ENCODE results near the gene NANOGP8. TPM values are rescaled to one million over a fixed set of nuclear protein-coding genes. Genes with fewer than 3 reads are reported as not detected.

NANOGP8 gene
- total and polyA plus RNA-seq, 7 experiments from 2014 or later: not detected

GRCh38 chr15:35043373-35044095 is 41.6 kb downstream of the NANOGP8 start:
- Mint-ChIP-seq H3K27me3 (no peaks in the 10 kb centered on the region), H3K9me3 (no peaks in the 10 kb centered on the region), H3K4me1 (peaks cover 0 to 3% (median 0%) of the 10 kb centered on the region in 7 donors), H3K4me3 (no peak overlapping the region), H3K27ac (no peak overlapping the region), H3K36me3 (no peaks in the 10 kb centered on the region)
- CTCF ChIA-PET: interaction anchor here (0.7 kb wide), 1 partner anchor 9 kb away, joined by 6 read pairs; no protein-coding TSS in a partner anchor
- no peaks in the 10 kb centered on the region for H3K36me3 ChIP-seq (ENCODE audit: control insufficient read depth in 2 of 3, insufficient read depth in 3 of 3, low read length in 3 of 3)
- no peaks in the 10 kb centered on the region for H3K4me1 ChIP-seq (ENCODE audit: control insufficient read depth in 2 of 2, insufficient read depth in 2 of 2, low read length in 2 of 2)
- POLR2A ChIA-PET: no interaction called here
- no peaks in the 10 kb centered on the region for H3K27me3 ChIP-seq (ENCODE audit: control insufficient read depth in 2 of 2, insufficient read depth in 2 of 2, low read length in 2 of 2)
- ATAC-seq (no peak), DNase-seq (no peak)
- H3K4me3 ChIP-seq (ENCODE audit: low read length): no peak overlapping the region
- no peak overlapping the region for H3K27ac ChIP-seq (ENCODE audit: low read depth, low read length)
- H3K9me3 ChIP-seq (ENCODE audit: control insufficient read depth in 2 of 3, low read length in 3 of 3): no peaks in the 10 kb centered on the region
- intact Hi-C loops (cut with micrococcal nuclease): no loop called here

- intact Hi-C loops (cut with micrococcal nuclease): no loop called here
- ATAC-seq (no peak), DNase-seq (no peak)
- no peaks in the 10 kb centered on the region for H3K9me3 ChIP-seq (ENCODE audit: control insufficient read depth in 2 of 3, low read length in 3 of 3)
- ChIA-PET CTCF (no interaction called here), POLR2A (no interaction called here)
- H3K27me3 ChIP-seq (ENCODE audit: control insufficient read depth in 2 of 2, insufficient read depth in 2 of 2, low read length in 2 of 2): no peaks in the 10 kb centered on the region
- Mint-ChIP-seq H3K27me3 (no peaks in the 10 kb centered on the region), H3K4me1 (peaks cover 0 to 3% (median 0%) of the 10 kb centered on the region in 7 donors), H3K36me3 (no peaks in the 10 kb centered on the region), H3K27ac (no peak overlapping the region), H3K9me3 (no peaks in the 10 kb centered on the region), H3K4me3 (no peak overlapping the region)
- H3K4me3 ChIP-seq (ENCODE audit: low read length): no peak overlapping the region
- no peaks in the 10 kb centered on the region for H3K36me3 ChIP-seq (ENCODE audit: control insufficient read depth in 2 of 3, insufficient read depth in 3 of 3, low read length in 3 of 3)
- no peaks in the 10 kb centered on the region for H3K4me1 ChIP-seq (ENCODE audit: control insufficient read depth in 2 of 2, insufficient read depth in 2 of 2, low read length in 2 of 2)
- H3K27ac ChIP-seq (ENCODE audit: low read depth, low read length): no peak overlapping the region
Measured at GRCh38 chr15:35040339-35041255, 44.5 kb downstream of the NANOGP8 start.

DNA sequence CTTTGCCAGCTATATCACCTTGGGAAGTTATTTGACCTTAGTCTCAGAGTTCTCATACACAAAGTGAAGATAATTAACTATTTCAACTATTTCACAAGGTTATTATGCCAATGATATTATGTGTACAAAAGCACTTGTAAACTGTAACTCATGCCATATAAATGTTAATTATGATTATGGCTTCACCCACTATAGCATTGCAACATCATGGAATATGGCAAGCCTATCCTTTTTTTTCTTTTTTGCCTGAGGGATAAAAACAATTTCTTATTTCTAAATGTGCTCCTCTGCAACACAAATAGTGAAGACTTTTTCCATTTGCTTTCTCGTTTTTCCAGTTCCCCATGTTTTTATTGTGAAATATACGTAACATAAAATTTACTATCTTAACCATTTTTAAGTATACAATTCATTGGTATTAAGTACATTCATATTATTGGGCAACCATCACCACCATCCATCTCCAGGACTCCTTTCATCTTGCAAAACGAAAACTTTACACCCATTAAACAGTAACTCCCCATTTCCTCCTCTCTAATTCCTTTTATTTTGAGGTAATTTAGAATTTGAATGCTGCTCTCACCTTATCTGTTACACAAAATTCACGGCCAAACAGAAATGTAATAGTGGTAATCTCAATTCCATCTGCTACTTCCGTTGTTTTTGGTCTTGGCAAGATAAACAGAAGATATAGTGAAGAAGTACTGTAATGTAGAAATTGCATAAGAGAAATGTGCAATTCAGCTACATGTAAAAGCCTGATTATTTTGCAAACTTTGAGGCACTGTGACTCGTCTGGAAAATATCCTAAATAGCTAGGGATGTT is 46.3 kb downstream of the NANOGP8 start:
- Histone ChIP-seq H3K9me3 (ENCODE audit: control insufficient read depth in 2 of 3, low read length in 3 of 3) (no peaks in the 10 kb centered on the region), H3K36me3 (ENCODE audit: control insufficient read depth in 2 of 3, insufficient read depth in 3 of 3, low read length in 3 of 3) (no peaks in the 10 kb centered on the region), H3K27ac (ENCODE audit: low read depth, low read length) (no peak overlapping the region), H3K27me3 (ENCODE audit: control insufficient read depth in 2 of 2, insufficient read depth in 2 of 2, low read length in 2 of 2) (no peaks in the 10 kb centered on the region), H3K4me3 (ENCODE audit: low read length) (no peak overlapping the region), H3K4me1 (ENCODE audit: control insufficient read depth in 2 of 2, insufficient read depth in 2 of 2, low read length in 2 of 2) (no peaks in the 10 kb centered on the region)
- ChIA-PET CTCF (no interaction called here), POLR2A (no interaction called here)
- H3K27ac Mint-ChIP-seq: no peak overlapping the region
- no peaks in the 10 kb centered on the region for H3K27me3 Mint-ChIP-seq
- H3K9me3 Mint-ChIP-seq: no peaks in the 10 kb centered on the region
- no peak overlapping the region for H3K4me3 Mint-ChIP-seq
- no peaks in the 10 kb centered on the region for H3K36me3 Mint-ChIP-seq
- intact Hi-C loops (cut with micrococcal nuclease): no loop called here
- H3K4me1 Mint-ChIP-seq: peaks cover 0 to 3% (median 0%) of the 10 kb centered on the region in 7 donors
- no peak for DNase-seq
- no peak for ATAC-seq

Other genes starting within 250 kb of the NANOGP8 start
- 10 to 100 TPM; 38.1 to 43.5 (median 41.3) TPM for gene AQR, start 115.6 kb downstream of the NANOGP8 start, total RNA-seq
- gene AQR, start 115.6 kb downstream of the NANOGP8 start, polyA plus RNA-seq: 10 to 100 TPM; 12.7 to 14.2 TPM
- 10 to 100 TPM; 32.5 to 69.9 (median 50.2) TPM for gene ZNF770, start 97.0 kb downstream of the NANOGP8 start, total RNA-seq
- 100 to 1,000 TPM; 119 to 146 TPM for gene ZNF770, start 97.0 kb downstream of the NANOGP8 start, polyA plus RNA-seq

All from naive thymus-derived CD4-positive, alpha-beta T cell (primary cell).